Activated CD4-positive, alpha-beta T cell treated with anti-CD3 and anti-CD28 coated beads for 4 hours (primary cell): ENCODE measurements around the gene ACP1.

ENCODE experiments used
- DNase-seq, 2 donors: peaks; one replicate each; pipeline ENCODE4 v3.0.0-alpha.2; 2020

ACP1 gene

DNA sequence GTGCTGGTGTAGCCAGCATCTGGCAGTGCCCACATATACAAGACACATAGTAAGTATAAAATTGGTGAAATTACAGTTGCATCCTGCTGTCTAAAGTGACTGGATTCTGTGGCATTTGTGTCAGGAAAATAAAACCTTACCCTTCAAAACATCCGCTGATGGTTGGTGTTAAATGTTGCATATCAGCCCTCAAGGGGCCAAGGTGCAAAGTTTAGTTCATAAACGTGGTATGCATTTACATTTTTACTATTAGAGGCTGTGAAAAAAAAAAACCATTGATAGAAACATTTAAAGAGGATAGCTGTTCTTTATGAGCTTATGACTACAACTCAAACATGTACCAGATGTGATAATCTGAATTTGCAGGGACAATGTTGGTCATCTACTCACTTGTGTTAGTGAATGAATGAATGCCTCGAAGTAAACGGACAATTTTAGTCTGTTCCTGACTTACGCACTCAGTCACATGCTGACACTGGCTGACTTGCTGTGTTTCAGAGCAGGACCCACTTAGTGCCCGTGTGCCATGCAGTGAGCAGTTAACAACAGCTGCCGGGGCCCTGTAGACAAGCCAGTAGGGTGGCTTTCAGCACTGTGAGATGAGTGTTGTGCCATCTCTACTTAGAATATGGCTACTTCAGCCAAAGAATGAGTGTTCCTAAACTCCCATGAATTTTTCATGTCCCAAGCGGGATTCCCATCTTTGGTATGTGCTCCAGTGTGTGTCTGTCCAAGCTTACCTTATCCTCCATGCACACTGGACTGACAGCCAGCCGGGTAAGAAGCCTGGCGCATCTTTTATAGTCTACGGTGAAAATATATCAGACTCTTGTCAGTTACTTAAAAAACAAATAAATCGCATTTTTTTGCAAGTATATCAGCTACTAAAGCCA, 17.9 kb downstream of the ACP1 start:
- no peak for DNase-seq

DNA sequence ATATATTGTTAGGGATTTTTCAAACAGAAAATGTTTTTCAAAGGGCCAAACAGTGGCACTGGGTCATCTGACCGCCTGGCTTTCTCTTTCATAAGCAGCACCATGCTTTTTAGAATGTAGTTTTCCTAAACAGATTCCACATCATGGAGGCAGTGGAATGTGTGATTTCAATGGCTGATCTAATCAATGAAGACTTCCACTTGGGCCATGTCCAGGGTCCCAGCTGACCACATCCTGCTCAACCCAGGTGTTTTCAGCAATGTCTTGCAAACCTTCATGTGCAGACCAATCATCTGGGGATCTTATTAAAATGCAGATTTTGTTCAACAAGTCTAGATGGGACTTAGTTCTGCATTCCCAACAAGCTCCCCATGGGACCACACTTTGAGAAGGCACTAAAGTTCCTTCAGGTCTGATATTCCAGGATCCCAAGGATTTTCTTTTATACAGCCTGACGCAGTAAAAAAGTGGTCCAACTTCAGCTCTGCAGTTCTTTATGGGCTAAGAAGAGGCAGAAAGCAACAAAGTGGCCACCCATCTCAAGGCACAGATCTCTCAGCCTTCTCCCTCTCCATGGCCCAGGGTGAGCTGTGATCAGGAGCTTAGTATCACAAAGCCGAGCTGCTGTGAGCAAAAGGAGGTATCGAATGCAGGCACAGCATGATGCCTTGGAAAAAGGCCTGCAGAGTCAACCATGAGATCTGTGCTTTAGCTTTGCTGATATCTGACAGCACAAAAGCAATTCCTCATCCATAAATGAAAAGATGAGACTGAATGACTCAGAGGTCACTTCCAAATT, 19.4 kb downstream of the ACP1 start:
- DNase-seq: no peak

DNA sequence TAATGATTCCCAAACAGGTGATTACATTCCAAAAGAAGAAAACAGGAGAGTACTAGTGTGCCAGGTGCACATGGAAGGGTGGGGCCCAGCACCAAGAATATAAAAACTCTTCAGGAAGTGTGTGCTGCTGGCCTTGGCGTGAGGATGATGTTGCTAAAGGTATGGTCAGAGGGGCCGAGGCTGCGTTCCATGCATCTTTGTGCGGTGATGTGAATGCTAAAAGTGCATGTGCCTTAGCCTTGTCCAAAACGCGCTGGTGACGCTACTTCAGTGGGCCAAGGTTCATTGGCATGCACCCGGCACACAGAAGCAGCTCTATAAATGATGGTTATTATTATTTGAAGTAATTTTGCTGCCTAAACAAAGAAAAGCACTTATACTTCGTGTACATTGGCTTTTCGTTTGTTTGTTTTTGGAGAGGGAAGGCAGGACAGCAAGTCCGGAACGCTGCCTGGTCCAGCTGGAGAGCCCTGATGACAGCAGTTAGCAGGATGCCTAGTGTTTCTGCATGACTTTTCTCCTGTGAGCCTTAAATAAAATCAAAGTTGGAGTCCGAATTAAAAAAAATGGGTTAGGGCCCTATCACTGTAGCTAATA, 20.2 kb downstream of the ACP1 start:
- DNase-seq: no peak

DNA sequence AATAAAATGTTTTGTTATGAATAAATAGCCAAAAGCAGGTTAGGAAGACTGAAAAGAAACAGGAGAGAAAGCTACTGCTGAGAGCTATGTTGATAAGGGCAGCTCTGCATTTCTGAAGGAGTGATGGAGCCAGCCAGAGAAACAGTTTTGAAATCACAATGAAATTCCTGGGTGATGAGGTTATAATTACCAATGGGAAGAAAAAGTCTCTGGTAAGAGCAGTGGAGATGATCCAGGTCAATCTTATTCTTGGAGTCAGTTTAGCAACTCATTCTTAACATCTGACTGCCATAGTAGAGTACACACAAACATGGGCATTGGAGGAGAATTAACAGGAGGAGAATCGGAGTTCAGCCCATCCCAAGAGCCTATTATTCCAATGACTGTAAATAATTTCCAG, 20.8 kb downstream of the ACP1 start:
- DNase-seq: no peak

DNA sequence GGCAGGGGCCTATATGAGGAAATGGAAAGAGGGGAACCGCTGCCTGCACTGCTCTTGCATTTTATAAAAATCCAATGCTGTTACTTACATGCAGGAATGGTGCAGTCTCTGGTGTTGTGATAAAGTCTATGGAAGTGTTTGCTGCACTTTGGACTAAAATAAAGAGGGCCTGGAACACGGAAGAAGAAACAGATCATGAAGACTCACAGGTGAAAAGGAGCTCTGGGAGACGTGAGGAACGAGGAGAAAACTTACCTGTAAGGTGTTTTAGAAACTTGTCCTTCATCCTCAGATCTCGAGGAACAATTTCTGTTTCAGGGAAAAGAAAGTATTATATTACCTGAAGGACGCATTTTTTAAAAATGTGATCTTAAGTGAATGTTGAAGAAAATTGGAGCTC, 21.3 kb downstream of the ACP1 start:
- DNase-seq: no peak

DNA sequence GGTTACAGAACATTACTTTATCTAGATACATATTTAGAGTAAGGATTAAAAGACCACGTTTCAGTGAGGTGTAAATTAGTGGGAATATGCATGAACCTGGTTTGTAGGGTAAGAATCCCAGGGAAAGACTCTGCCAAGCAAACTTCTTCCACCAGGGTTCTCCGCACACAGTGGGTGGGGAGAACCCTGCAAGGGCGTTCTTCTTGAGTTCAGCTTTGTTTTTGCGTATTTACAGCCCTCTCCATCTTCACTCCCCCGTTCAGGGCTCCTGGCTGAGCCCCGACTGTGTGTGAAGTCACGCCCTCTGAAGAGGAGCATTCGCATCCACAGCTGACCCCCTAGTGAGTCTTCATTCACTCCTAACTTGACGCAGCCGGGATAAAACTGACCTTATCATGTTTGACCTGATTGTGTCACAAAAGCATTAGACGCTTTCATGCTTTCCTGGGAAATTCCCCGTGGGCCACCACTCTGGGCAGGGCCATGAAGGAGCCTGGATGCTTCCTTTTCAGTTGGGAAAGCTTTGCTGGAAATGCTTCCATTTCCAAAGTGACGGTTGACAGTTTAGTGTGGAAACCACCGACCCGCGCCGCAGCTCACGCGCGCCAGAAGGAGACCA, 22.1 kb downstream of the ACP1 start:
- no peak for DNase-seq

DNA sequence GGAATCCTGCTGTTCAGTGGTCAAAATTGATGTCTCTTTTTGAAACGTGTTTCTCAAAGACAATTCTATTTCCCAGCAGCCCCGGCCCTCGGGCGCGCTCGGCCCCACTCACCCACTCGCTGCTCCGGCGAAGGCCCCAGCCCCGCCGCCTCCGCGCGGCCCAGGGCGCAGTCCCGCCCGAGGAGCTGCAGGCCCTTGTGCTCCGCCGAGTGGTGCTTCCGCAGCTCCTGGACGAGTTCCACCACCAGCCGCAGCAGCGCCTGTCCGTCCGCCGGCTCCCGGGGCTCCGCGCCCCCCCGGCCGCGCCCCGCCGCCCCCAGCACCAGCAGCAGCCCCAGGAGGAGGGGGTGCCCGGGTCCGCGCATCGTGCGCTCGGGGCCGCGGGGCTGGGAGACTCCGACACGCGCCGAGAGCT, 22.7 kb downstream of the ACP1 start:
- no peak for DNase-seq

DNA sequence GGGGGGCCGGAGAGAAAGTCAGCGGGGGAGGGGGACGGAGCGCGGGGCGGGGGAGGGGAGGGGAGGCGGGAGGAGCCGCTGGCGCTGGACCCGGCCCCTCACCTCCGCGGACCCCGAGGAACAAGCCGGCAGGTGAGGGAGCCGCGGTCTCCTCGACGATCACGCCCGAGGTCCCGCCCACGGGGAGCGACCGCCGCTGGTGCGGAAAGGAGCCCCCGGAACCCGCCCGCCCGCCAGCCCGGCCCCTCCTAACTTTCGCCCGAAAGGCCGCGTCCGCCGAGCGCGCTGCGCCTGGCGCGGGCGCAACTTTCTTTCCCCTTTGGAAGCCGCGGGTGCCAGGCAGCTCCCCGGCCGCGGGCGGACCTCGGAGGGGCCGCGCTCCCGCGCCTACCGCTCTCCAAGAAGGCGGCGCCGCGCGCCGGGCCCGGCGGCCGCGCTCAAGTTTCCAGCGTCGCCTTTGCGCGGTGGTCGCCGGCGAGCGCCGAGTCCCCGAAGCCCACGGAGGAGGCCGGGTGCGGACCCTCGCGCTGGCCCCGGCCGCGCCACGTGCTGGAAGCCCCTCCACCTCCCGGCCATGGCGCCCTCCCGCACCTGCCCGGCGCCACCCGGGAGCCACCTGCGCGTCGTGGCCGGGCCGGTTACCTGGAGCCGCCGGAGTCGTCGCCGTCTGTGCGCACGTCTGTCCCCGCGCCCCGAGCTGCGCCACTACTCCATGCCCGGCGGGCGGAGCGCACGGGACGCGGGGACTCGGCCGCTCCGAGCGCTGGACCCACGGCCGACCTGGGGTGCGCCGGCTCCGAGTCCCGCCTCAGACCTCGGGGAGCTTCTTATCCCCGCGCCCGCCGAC, 23.4 kb downstream of the ACP1 start, which contains the start of gene ALKAL2:
ALKAL2 (minus strand) TSS at position 181 of the 847 bp plus-strand sequence. CDS start 256 bp downstream, outside the sequence.
- DNase-seq: no peak

DNA sequence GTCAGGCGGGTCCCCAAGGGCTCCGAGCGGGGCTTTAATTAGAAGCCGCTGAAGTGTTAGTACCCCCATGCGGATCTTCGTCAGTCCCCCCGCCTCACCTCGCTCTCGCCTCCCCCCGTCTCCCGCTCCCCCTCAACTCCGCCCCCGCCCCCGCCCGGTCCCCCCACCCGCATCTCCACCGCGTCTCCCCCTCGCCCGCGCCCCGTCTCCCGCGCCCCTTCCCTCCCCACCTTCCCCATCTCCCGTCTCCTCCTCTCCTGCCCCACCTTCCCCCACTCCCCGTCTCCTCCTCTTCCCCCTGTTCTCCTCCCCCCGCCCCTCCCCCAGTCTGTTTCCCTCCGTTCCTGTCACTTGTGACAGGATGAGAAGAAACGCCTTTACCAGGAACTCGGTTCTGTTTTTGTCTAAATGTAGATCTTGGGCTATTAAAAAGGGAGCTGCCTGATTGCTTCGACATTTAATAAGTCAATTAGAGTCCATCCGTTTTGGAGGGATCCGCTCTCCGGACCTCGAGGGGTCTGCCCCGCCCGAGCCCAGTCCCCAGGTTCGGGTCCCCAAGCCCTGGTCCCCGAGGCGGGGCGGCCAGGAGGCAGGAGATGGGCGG, 24.1 kb downstream of the ACP1 start:
- DNase-seq: no peak

DNA sequence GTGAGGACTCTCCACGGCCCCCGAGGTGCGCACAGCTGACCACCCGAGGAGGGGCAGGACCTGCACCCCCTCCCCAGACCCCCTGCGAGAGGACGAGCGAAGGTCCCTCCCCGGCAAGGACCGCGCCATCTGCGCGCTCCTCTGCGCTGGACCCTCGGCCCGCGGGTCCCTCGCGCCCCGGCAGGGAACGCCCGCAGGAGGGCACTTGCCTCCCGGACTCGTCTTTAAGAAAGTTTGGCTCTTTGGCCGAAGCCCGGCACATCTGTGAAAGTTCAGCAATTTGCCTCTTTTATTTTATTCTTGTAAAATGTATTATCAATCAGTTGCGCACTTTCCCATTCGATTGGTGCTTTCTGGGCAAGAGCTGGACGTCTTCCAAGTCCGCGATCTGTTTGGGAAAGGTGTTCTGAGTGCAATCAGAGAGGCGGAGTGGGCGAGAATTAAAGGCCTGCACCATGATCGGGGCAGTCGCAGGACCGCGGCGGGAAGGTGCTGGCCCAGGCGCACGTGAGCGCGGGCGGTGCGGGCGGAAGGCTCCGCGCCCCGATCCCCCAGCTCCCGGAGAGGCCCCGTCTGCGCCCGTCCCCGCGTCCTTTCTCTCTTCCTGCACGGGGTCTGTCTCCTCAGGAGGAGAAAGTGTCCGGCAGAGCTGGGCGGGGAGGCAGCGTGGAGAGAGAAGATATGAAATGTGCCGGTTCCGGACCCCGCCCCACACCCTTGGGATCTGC, 24.8 kb downstream of the ACP1 start:
- DNase-seq: no peak

DNA sequence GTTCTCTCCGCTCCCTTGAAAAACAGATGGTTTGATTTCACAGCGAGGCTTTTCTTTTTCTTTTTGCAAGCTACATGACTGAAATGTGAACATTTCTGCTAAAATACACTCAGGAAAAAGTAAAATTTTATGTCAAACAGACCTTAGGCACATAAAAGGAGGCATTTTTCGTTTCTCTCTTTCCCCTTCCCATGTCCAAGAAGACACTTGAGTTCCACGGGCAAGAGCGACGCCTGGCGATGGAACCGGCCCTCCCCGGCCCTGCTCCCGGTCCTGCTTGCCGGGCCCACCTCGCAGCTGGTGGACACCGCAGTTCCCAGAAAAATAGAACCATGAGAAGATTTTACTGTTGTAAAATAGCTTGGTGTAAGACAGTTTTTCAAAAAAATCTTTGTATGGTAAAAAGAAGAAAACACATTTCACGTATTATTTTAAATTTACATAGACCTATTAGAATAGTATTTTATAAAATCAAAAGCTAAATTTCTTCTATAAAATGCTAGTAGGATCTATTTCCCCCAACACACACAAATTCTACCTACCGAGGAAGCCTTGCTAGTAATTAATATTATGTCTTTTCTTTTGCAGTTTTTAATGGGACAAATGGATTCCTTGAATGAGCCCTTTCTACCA, 25.5 kb downstream of the ACP1 start:
- DNase-seq: peak; percentile 34 to 53

DNA sequence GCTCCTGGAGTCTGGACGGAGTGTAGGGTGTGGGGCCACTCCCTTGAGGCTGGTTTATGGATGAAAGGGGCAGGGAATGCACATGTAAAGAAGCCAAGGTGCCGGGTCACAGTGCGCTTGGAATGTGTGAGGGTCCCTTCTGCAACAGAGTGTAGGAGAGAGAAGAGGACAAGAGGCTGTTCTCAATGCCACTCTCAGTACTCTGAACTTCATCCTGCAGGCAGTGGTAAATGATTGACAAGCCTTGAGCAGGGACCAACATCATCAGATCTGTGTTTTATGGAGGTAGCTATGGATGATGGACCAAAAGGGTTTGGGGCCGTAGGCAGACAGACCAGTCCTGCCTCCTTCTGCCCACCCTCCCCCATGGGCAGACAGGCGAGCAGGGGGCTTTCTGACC, 30.3 kb downstream of the ACP1 start:
- no peak for DNase-seq

DNA sequence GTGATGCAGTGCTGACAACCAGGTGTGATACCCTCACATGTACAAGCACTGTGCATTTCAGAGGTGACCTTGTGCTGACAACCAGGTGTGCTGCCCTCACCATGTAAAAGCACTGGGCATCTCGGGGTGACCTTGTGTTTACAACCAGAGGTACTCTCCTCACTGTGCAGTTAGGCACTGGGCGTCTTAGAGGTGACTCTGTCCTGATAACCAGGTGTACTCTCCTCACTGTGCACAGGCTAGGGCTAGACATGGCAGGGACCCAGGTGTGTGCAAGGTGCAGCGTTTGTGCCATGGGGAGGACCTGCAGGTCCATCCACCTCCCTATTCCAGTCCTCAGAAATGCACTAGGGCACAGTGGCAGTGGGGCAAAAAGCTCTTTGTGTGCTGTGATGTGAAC, 31.6 kb downstream of the ACP1 start:
- DNase-seq: no peak

DNA sequence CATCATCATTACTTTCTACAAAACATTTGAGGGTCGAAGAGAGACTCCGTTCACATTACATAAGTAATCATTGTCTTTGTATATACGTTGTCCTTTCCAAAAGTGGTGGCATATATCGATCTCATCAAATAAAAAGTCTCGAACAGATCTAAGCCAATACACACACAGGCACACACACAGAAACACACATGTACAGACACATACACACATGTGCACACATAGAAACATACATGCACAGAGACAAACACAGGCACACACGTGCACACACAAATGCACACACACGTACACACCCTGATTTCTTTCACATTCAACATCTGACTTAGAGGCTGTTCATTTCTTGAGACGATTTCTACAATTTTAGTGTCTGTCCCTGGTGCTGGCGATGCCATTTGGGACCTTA, 40.6 kb downstream of the ACP1 start:
- DNase-seq: no peak

DNA sequence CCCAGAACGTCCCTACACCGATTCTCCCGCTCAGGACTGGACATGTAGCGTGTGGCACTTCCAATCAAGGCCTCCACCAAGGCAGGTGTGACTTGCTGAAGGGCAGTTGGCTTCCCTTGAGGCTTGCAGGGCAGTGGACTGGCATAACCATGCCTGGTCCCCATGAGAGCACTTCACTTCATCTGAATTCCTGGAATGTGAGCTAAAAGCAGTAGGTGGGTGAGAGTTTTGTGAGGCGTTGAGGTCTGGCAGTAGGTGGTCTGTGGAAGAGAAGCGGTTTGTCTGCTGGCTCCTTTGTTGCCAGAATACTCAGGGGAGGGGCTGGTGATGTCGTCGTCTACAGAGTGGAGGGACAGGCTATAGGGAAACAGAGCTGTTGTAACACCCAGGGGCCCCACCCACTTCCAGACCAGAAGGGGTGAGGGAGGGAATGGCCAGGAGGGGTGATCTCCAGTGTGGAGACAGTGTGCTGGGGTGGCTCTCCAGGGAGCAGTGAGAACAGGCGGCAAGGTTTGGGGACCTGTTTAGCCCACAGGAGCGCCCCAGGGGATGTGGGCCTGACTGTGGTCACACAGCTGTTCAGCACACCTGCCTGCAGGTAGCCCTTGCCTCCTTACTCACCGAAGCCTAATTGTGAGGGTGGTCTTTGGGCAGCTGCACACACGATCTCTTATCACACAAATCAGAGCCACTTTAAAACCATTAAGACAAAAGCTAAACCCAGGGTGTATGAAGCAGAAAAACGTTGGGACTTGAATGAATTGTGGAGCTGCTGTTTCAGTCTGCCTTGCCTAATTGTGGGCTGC, 44.6 kb downstream of the ACP1 start:
- no peak for DNase-seq

DNA sequence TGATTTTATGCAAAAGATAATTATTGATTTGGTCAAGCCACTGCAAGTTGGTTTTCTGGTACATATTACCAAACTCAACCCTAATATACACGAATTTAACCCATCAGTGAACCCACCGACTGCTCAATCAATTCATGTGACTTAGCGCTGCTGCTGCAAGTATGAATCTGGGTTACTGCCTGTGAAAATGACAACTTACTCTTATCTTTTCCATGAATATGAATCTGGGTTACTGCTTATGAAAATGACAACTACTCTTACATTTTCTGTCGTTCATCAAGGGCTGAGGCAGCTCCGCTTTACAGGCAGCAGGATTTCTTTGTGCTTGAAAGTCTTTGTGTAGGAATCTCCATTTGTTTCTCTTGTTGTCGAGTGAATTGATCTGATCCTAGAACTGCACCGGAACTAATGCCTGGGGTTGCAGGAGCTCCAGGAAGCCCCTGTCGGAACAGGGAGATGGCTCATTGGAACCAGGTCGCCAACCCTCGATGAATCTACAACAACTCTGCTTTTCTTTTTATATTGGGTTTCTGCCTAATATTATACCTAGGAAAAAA, 45.3 kb downstream of the ACP1 start:
- DNase-seq: no peak

DNA sequence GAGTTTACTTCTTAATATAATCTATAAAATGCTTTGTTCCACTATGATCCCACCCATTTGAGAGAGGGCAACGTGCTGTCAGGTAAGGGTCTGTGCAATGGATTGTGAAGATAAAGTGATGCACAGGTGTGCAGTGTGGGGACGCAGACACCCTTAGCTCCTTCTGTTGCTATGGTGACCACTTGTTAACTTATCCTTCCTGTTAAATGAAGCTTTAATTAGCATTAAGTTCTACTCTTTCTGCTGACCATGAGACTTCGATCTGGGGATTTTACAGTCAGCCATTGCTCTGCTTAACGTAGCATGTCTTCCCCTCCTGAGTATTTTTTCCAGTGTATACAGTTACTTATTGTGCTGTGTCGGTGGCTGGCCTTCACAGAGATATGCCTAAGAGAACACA, 46.2 kb downstream of the ACP1 start:
- no peak for DNase-seq

DNA sequence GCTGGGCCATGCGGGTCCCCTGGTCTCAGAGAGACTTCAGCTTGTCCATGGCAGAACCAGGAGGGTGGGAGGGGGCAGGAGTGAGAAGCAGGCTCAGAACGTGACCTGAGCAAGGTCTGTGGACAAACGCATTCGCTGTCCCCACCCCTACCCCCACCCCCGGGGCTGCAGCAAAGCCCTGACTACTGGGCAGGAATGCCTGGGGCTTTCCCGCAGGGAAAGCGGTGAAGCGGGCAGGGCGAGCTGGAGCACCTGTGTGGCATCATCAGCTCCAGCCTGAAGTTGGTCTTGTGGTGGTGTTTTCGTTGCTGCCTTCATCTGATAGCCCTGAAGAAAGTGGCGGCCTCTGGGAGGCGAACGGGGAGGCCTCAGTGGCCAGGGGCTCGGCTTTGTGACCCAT, 49.2 kb downstream of the ACP1 start:
- DNase-seq: no peak
